Progenitor cell of endocrine pancreas (in vitro differentiated cells): ENCODE results near the gene HEG1. TPM values are rescaled to one million over a fixed set of nuclear protein-coding genes. Genes with fewer than 3 reads are reported as not detected.

Source experiments
- DNase-seq: peaks from one replicate; pipeline ENCODE4 v3.0.0; 2021; ENCODE audit warnings: low spot score; ENCODE audit not compliant: unreplicated experiment
- H3K27ac Mint-ChIP-seq: 2 replicates; pipeline ENCODE4 v1.8.0; 2021; ENCODE audit warnings: mild to moderate bottlenecking, moderate library complexity, mixed read lengths
- H3K27me3 Mint-ChIP-seq: 2 replicates; pipeline ENCODE4 v1.8.0; 2021; ENCODE audit warnings: mixed read lengths
- H3K36me3 Mint-ChIP-seq: 2 replicates; pipeline ENCODE4 v1.8.0; 2022; ENCODE audit warnings: mixed read lengths; ENCODE audit not compliant: insufficient read depth
- H3K4me1 Mint-ChIP-seq: 2 replicates; pipeline ENCODE4 v1.8.0; 2021; ENCODE audit warnings: low read depth, mixed read lengths
- H3K4me3 Mint-ChIP-seq: 2 replicates; pipeline ENCODE4 v1.8.0; 2021; ENCODE audit warnings: low read depth, mild to moderate bottlenecking, moderate library complexity, mixed read lengths
- H3K9me3 Mint-ChIP-seq: 2 replicates; pipeline ENCODE4 v1.8.0; 2021; ENCODE audit warnings: low read depth, mixed read lengths
- total RNA-seq: library from RNA; stranded (reverse); gene quantifications from 2 replicates; pipeline ENCODE4 v1.2.1, GENCODE V29; 2021
- TF ChIP-seq, protein P1 (sequence below): fragments of 200-600 bp; sonication (generic); IDR thresholded peaks from one replicate; pipeline ENCODE4 v1.5.0; 2021; ENCODE audit warnings: antibody characterized with exemption, mild to moderate bottlenecking; ENCODE audit not compliant: unreplicated experiment

HEG1 gene
- total RNA-seq, 1 donor from 2014 or later = 4.1 TPM

DNA sequence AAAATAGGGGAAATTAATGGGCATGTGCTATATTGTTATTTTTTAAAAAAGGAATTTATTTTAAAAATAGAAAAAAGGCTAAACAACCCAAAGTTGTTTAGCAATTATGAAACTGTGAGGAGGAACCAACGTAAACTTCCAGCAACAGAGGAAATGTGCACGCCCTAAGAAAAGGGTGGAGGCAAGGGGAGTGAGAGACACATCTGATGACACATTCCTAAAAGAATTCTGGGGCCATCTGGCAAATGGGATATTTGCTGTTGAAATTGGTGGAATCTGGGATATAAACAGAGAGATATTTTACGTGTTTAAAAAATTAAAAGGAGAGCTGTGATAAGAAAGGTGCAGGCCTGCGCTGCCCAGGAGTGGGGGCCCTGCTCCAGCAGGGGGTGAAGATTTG is 70.4 kb downstream of the HEG1 start:
- TF ChIP-seq, protein P1, sequence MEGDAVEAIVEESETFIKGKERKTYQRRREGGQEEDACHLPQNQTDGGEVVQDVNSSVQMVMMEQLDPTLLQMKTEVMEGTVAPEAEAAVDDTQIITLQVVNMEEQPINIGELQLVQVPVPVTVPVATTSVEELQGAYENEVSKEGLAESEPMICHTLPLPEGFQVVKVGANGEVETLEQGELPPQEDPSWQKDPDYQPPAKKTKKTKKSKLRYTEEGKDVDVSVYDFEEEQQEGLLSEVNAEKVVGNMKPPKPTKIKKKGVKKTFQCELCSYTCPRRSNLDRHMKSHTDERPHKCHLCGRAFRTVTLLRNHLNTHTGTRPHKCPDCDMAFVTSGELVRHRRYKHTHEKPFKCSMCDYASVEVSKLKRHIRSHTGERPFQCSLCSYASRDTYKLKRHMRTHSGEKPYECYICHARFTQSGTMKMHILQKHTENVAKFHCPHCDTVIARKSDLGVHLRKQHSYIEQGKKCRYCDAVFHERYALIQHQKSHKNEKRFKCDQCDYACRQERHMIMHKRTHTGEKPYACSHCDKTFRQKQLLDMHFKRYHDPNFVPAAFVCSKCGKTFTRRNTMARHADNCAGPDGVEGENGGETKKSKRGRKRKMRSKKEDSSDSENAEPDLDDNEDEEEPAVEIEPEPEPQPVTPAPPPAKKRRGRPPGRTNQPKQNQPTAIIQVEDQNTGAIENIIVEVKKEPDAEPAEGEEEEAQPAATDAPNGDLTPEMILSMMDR = no peak
- Mint-ChIP-seq H3K4me1 (peaks cover 2% of the 10 kb centered on the region), H3K9me3 (no peaks in the 10 kb centered on the region), H3K36me3 (no peaks in the 10 kb centered on the region), H3K27me3 (no peaks in the 10 kb centered on the region), H3K4me3 (no peak overlapping the region), H3K27ac (no peak overlapping the region)
- DNase-seq = no peak

DNA sequence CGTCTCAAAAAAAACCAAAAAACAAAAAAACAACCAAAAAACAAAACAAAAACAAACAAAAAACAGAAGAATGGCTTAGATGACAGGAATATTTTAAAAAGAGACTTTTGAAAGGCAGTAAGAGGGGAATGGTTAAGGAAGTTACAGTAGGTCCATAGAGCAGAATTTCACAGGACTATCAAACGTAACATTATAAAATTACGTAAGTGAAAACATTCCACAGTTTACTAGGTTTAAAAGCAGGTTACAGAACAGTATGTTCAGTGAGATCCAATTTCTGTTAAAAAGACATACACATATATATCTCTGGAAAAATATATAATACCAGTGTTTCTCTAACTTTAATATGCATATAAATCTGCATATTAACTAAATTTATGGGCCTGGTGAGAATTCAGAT is 71.0 kb downstream of the HEG1 start:
- no peaks in the 10 kb centered on the region for H3K36me3 Mint-ChIP-seq
- no peak overlapping the region for H3K27ac Mint-ChIP-seq
- H3K27me3 Mint-ChIP-seq = no peaks in the 10 kb centered on the region
- DNase-seq = no peak
- TF ChIP-seq, protein P1 = no peak
- no peaks in the 10 kb centered on the region for H3K9me3 Mint-ChIP-seq
- H3K4me3 Mint-ChIP-seq = no peak overlapping the region
- peaks cover 1% of the 10 kb centered on the region for H3K4me1 Mint-ChIP-seq

DNA sequence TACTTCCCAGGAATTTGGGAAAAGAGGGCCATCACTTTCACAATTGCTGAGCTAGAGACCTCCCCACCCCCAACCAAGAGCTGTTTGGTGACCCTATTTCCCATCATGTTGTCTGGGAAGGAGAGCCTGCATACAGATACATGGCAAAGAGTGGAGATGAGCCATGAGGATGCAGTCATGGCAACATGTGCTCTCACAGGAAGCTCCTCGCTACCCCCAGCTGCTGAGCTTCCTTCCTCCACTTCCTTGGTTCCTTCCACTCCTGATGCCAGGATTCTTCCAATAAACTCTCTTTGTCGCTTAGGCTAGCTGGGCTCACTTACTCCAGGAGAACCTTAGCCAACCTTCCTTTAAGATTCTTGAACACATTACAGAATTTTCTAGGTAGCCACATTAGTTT is 72.9 kb downstream of the HEG1 start:
- no peaks in the 10 kb centered on the region for H3K27me3 Mint-ChIP-seq
- DNase-seq = no peak

DNA sequence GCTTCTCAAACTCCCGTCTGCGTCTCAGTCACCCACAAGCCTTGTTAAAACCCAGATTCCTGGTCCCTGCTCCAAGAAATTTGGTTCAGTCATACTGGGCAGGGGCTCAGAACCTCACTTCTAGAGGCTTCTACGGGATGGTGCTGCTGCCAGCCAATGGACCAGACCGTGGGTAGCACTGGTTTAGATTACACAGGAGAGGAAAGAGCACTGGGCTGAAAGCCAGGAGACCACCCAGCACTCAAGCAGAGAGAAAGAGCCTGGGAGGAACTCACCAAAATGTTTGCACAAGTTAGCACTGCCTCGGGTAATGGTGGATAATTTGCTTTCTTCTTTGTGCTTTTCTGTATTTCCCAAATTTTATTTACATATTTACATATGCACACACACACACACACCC is 74.3 kb downstream of the HEG1 start:
- TF ChIP-seq, protein P1 = no peak
- DNase-seq = no peak
- no peaks in the 10 kb centered on the region for H3K4me1 Mint-ChIP-seq
- no peak overlapping the region for H3K4me3 Mint-ChIP-seq
- peaks cover 4% of the 10 kb centered on the region for H3K36me3 Mint-ChIP-seq
- H3K9me3 Mint-ChIP-seq = no peaks in the 10 kb centered on the region
- H3K27ac Mint-ChIP-seq = no peak overlapping the region
- H3K27me3 Mint-ChIP-seq = no peaks in the 10 kb centered on the region

More for the DNA sequence above, 72.9 kb downstream of the HEG1 start:
- Mint-ChIP-seq H3K4me1 (no peaks in the 10 kb centered on the region), H3K36me3 (no peaks in the 10 kb centered on the region), H3K4me3 (no peak overlapping the region), H3K9me3 (no peaks in the 10 kb centered on the region), H3K27ac (no peak overlapping the region)
- TF ChIP-seq, protein P1 = no peak

DNA sequence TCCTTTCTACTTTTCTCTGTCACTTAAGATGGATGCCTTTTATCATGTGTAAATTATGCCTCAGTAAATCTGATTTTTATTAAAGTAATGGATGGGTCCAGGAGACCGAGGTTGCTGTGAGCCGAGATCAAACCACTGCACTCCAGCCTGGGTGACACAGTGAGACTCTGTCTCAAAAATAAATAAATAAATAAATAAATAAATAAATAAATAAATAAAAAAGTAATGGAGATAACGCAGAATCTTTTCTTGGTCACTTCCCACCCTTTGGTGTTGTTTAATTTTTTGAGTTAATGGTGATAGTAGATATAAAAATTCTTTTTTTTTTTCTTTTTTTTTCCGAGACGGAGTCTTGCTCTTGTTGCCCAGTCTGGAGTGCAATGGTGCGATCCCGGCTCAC is 77.2 kb downstream of the HEG1 start:
- Mint-ChIP-seq H3K4me1 (no peaks in the 10 kb centered on the region), H3K9me3 (no peaks in the 10 kb centered on the region), H3K27me3 (no peaks in the 10 kb centered on the region), H3K27ac (no peak overlapping the region), H3K36me3 (peaks cover 4% of the 10 kb centered on the region), H3K4me3 (no peak overlapping the region)
- DNase-seq = no peak
- TF ChIP-seq, protein P1 = no peak
